ENCODE data around the gene PRRG4. TPM values are rescaled to one million over a fixed set of nuclear protein-coding genes. Genes with fewer than 3 reads are reported as not detected.
"Not testable (repeated sequence)": the region's sequence is repeated elsewhere in the genome, so short reads cannot be mapped to it uniquely, and the experiment has no call there.

The PRRG4 gene
- total RNA-seq, 1 donor from 2014 or later: 36.9 TPM

GRCh38 chr11:32831221-32831620, 1.5 kb downstream of the PRRG4 start:
- no peak for ATAC-seq

- no peak for ATAC-seq
Observed at GRCh38 chr11:32833921-32834320, 4.2 kb downstream of the PRRG4 start.

- ATAC-seq: no peak
Observed at GRCh38 chr11:32836946-32837345, 7.2 kb downstream of the PRRG4 start.

GRCh38 chr11:32838505-32839274, 9.0 kb downstream of the PRRG4 start:
- peak; percentile 99 for ATAC-seq

GRCh38 chr11:32839308-32839707, 9.6 kb downstream of the PRRG4 start:
- peak; percentile 38 for ATAC-seq

GRCh38 chr11:32840587-32840986, 10.9 kb downstream of the PRRG4 start:
- no peak for ATAC-seq

DNA sequence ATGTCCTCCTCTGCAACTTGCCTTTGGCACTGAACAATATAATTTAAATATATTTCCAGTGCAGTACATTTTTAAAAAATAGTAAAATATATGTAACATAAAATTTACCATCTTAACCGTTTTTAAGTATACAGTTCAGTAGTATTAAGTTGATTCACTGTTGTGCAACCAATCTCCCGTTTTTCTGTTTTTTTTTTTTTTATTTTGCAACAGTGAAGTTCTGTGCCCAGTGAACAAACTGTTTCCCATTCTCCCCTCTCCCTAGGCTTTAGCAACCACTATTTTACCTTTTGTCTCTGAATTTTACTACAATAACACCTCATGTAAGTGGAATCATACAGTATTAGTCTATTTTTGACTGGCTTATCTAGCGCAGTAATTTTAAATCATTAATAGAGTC, 13.8 kb downstream of the PRRG4 start:
- no peak for ATAC-seq

DNA sequence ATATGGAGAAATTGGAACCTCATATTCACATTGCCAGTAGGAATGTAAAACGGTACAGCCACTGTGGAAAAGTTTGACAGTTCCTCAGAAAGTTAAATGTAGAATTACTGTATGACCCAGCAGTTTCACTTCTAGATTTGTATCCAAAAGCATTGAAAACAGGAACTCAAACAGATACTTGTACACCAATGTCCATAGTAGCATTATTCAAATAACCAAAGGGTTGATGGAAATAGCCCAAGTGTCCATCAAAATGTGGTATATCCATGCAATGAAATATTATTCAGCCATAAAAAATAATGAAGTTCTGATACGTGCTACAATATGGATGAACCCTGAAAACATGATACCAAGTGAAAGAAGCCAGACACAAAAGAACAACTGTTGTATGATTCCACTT, 17.8 kb downstream of the PRRG4 start:
- ATAC-seq: no peak

DNA sequence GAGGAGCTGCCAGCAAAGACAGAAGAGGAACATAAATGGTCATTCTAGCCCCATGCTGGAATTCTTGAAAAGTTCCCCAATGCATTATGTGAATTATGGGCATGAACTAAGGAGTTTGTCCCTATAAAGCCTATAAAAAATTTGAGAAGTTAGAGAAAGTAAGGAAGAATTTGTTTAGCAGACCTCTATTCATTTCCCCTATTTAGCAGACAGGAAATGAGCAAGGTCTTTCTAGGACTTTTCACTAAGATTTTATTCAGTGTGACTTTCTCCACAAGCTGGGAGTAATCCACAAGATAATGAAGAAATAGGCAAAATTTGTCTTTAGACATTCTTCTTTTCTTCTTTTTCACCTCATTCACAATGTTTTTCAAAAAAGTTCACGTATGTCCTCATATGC, 20.0 kb downstream of the PRRG4 start:
- no peak for ATAC-seq

DNA sequence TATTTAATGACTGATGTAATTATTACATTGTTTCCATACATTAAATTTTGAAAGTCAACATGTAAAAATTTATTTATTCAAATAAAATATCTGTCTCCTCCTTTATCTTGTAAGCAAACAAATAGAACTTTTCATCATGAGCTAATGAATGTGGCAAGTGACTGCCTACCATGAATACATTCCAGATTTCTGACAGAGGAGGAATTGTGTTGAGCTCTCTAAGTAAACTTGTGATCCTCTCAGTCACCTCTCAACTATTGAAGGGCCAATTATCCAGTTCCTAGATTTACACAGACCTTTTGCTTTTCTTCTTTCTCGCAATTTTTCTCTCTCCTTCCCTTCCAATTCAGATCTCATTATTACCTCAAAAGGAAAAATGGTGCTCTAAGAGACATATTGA, 21.5 kb downstream of the PRRG4 start:
- ATAC-seq: no peak

DNA sequence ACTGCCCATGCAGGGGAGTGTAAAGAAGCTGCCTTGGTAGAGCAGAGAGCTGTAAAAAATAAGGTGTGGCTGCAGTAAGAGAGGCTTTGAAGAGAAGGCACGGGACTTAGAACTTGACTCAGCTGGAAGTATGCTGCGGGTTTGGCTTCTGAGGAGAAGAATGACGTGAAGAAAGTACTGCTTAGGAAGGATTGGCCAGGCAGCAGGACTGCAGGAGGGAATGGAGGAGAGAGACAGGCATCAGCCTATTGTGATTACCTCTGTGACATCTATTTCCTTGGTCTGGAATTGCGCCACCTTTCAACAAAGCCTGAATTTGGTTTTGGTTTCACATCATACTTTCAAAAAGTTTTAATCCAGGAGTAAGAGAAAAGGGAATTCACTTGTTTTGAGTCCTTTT, 22.5 kb downstream of the PRRG4 start:
- ATAC-seq: peak; percentile 96

GRCh38 chr11:32855601-32856000, 25.9 kb downstream of the PRRG4 start:
- no peak for ATAC-seq

DNA sequence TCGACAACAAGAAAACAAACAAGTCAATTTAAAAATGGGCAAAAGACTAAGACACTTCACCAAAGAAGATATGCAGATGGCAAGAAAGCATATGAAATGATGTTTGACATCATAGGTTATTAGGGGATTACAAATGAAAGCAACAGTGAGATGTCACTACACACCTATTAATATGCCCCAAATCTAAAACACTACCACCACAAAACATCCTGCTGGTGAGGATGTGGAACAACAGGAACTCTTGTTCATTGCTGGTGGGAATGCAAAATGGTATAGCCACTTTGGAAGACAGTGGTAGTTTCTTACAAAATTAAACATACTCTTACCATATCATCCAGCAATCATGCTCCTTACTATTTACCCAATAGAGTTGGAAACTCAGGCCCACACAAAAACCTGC, 29.0 kb downstream of the PRRG4 start:
- ATAC-seq: no peak

GRCh38 chr11:32861850-32862577, 32.3 kb downstream of the PRRG4 start:
- no peak for ATAC-seq

DNA sequence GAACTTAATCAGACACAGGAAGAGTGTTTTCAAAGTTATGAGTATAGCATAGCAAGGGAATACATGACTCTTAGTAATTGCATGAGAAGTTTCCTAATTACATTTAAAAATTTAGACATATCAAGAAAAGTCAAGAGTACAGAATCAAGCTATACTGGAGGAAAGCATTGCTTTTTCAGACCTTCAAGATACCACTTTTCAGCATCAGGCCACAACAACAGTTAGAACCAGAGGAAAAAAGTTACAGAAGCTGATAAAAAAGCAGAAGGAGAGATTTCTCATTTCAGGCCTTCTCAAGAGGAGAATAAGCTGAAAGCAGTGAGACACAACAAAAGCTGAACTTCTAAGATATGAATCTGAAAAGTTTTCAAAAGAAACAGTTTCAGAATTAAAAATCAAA, 34.8 kb downstream of the PRRG4 start:
- ATAC-seq: no peak

- not testable (repeated sequence) for ATAC-seq
Observed at GRCh38 chr11:32868752-32869151, 39.0 kb downstream of the PRRG4 start.

- no peak for ATAC-seq
Observed at GRCh38 chr11:32870676-32871075, 40.9 kb downstream of the PRRG4 start.

- no peak for ATAC-seq
Observed at GRCh38 chr11:32874132-32874531, 44.4 kb downstream of the PRRG4 start.

- ATAC-seq: no peak
Observed at GRCh38 chr11:32881286-32881685, 51.6 kb downstream of the PRRG4 start.

GRCh38 chr11:32883421-32883820, 53.7 kb downstream of the PRRG4 start:
- no peak for ATAC-seq

DNA sequence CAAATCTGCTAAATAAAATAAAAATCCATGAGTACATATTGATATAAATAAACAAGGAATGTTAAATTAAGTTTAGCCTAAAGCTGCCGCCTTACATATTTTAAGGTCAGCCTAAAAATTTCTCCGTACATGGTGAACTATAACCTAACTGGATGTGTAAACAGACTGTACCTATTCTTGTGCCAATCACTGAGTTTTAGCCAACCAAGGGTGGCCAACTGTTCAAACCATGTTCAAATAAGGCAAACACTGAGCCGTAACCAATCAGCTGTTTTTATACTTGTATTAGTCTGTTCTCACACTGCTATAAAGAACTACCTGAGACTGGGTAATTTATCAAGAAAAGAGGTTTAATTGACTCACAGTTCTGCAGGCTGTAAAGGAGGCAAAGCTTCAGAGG, 54.3 kb downstream of the PRRG4 start:
- ATAC-seq: no peak

DNA sequence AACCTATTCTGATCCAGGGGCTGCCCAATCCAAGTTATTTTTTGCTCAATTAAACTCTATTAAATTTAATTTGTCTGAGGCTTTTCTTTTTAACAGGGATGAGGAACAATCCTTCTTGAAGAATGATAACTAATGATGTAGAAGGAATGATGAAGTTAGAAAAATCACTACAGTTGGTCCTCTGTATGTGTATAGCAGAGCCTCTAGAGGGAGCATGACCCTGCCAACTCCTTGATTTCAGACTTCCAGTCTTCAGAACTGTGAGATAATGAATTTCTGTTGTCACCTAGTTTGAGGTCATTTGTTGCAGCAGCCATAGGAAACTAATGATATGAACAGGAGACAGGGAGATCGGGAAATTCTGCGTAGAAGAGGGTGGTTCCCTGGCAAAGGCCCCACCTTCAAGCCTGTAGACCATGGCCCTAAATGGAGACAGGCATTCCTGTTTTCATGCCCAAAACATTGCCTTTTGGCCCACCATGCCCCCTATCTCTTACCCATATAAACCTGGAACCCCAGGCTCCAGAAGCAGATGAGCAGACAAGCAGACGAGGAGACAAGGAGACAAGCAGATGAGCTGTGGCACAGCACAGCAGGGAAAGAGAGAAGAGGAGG, 55.1 kb downstream of the PRRG4 start:
- peak; percentile 35 for ATAC-seq

GRCh38 chr11:32885556-32885955, 55.8 kb downstream of the PRRG4 start:
- no peak for ATAC-seq

- no peak for ATAC-seq
Observed at GRCh38 chr11:32886180-32886579, 56.5 kb downstream of the PRRG4 start.

Measured in esophagus mucosa (tissue), 1 donor.